GM12865 (cell line): ENCODE measurements around the gene PDE4B.

ENCODE experiments used
- DNase-seq: peaks from one replicate; pipeline ENCODE4 v3.0.0; 2010; ENCODE audit warnings: low read depth
- H3K4me3 ChIP-seq: 2 replicates; pipeline ENCODE4 v1.5.1; 2011; ENCODE audit warnings: mild to moderate bottlenecking, low read depth, low read length, control low read depth
- CTCF ChIP-seq: IDR thresholded peaks from 2 replicates; pipeline ENCODE4 v1.5.1; 2011; ENCODE audit warnings: low read length, control low read depth, low read depth, inconsistent platforms; ENCODE audit not compliant: insufficient read depth; ENCODE audit errors: missing control alignments

PDE4B gene

GRCh38 chr1:65890201-65890843 lies 97.6 kb downstream of the PDE4B start:
- DNase-seq, result no peak
- H3K4me3 ChIP-seq, result no peak overlapping the region
- no peak for TF ChIP-seq CTCF

- no peak overlapping the region for H3K4me3 ChIP-seq
- no peak for TF ChIP-seq CTCF
- no peak for DNase-seq
Observed at GRCh38 chr1:65894738-65895605, 102.3 kb downstream of the PDE4B start.

- H3K4me3 ChIP-seq, result no peak overlapping the region
- no peak for TF ChIP-seq CTCF
- DNase-seq, result no peak
Observed at GRCh38 chr1:65896721-65897120, 104.0 kb downstream of the PDE4B start.

GRCh38 chr1:65897485-65897884 lies 104.8 kb downstream of the PDE4B start:
- no peak for DNase-seq
- H3K4me3 ChIP-seq, result no peak overlapping the region
- no peak for TF ChIP-seq CTCF

GRCh38 chr1:65904681-65905083 lies 112.0 kb downstream of the PDE4B start:
- H3K4me3 ChIP-seq, result no peak overlapping the region
- TF ChIP-seq CTCF, result no peak
- no peak for DNase-seq

- no peak for TF ChIP-seq CTCF
- no peak for DNase-seq
- no peak overlapping the region for H3K4me3 ChIP-seq
Observed at GRCh38 chr1:65910432-65910831, 117.7 kb downstream of the PDE4B start.
